ENCODE results near the gene GXYLT1. TPM values are rescaled to one million over a fixed set of nuclear protein-coding genes. Genes with fewer than 3 reads are reported as not detected.
A peak's percentile ranks its signal among the peaks of the same experiment; 100 is the strongest.

The GXYLT1 gene
- total and polyA plus RNA-seq, 2 experiments from 2014 or later = 6.9 to 15.6 TPM

- TF ChIP-seq, protein P1, sequence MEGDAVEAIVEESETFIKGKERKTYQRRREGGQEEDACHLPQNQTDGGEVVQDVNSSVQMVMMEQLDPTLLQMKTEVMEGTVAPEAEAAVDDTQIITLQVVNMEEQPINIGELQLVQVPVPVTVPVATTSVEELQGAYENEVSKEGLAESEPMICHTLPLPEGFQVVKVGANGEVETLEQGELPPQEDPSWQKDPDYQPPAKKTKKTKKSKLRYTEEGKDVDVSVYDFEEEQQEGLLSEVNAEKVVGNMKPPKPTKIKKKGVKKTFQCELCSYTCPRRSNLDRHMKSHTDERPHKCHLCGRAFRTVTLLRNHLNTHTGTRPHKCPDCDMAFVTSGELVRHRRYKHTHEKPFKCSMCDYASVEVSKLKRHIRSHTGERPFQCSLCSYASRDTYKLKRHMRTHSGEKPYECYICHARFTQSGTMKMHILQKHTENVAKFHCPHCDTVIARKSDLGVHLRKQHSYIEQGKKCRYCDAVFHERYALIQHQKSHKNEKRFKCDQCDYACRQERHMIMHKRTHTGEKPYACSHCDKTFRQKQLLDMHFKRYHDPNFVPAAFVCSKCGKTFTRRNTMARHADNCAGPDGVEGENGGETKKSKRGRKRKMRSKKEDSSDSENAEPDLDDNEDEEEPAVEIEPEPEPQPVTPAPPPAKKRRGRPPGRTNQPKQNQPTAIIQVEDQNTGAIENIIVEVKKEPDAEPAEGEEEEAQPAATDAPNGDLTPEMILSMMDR (IDR thresholded peaks at IDR 0.05; ENCODE audit: low read depth, low read length) = no peak
- H3K9me3 ChIP-seq (ENCODE audit: low read depth) = no peaks in the 10 kb centered on the region
- H3K27me3 ChIP-seq = no peaks in the 10 kb centered on the region
- H3K36me3 ChIP-seq = no peaks in the 10 kb centered on the region
- DNase-seq (ENCODE audit: low read depth in 1 of 2, low spot score in 1 of 2) = no peak
- H3K4me3 ChIP-seq = no peak overlapping the region
- H3K4me1 ChIP-seq (ENCODE audit: low read depth) = no peaks in the 10 kb centered on the region
- no peak overlapping the region for H3K27ac ChIP-seq
Observed at GRCh38 chr12:42186793-42187192, 42.1 kb upstream of the GXYLT1 start.

- H3K4me1 ChIP-seq (ENCODE audit: low read depth) = no peaks in the 10 kb centered on the region
- H3K27ac ChIP-seq = no peak overlapping the region
- no peaks in the 10 kb centered on the region for H3K27me3 ChIP-seq
- no peaks in the 10 kb centered on the region for H3K36me3 ChIP-seq
- TF ChIP-seq, protein P1 (IDR thresholded peaks at IDR 0.05; ENCODE audit: low read depth, low read length) = no peak
- DNase-seq (ENCODE audit: low read depth in 1 of 2, low spot score in 1 of 2) = no peak
- H3K9me3 ChIP-seq (ENCODE audit: low read depth) = no peaks in the 10 kb centered on the region
- no peak overlapping the region for H3K4me3 ChIP-seq
Observed at GRCh38 chr12:42182394-42182793, 37.7 kb upstream of the GXYLT1 start.

DNA sequence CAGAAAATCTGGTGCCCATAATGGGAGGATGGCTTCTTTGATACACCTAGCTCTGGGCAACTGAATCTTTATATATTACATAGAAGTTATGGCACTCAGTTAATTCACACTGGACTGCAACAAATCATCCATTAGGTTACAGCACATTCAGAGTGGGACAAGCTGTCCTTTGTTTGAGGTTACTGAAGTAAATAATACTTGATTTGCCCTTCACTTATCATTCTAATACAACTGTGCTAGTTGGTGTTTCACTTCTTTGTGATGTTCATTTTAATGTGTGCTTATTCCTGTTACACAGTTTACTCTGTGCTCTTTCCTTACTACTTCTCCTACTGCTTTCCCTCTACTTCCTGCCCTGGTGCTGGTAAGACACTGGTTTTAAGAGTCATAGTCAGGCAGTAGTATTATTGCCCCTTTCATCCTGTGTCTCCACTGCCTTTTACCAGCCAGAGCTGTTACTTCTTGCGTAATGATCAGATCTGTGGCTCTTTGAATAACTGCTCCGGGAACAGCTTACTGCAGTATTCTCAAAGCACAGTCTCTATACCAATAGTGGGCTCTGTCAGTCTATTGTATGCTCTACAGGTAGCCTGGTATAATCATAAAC is 36.4 kb upstream of the GXYLT1 start:
- peak in 1 of 2 donors; percentile 62 for DNase-seq (ENCODE audit: low read depth in 1 of 2, low spot score in 1 of 2)
- TF ChIP-seq, protein P1 (IDR thresholded peaks at IDR 0.05; ENCODE audit: low read depth, low read length) = no peak
- no peak overlapping the region for H3K27ac ChIP-seq
- no peak overlapping the region for H3K4me3 ChIP-seq
- no peaks in the 10 kb centered on the region for H3K9me3 ChIP-seq (ENCODE audit: low read depth)
- no peaks in the 10 kb centered on the region for H3K4me1 ChIP-seq (ENCODE audit: low read depth)
- H3K27me3 ChIP-seq = no peaks in the 10 kb centered on the region
- H3K36me3 ChIP-seq = no peaks in the 10 kb centered on the region

DNA sequence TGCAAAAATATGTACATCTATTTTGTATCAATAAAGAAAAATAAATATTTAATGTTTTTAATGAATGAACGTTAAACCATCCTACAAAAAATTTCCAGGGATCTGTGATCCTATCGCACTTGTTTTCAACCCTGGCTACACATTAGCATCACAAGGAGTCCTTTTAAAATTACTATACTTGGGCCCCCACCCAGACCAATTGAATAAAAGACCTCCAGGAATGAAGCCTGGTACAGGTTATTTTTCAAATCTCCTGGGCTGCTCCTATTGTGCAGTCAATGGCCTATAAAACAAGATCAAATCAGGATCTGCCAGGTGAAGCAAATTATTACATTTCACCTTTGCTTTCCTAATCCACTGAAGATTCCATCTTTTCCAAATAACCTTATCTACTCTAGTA is 33.4 kb upstream of the GXYLT1 start:
- Histone ChIP-seq H3K4me3 (no peak overlapping the region), H3K27me3 (no peaks in the 10 kb centered on the region), H3K27ac (no peak overlapping the region), H3K9me3 (ENCODE audit: low read depth) (no peaks in the 10 kb centered on the region), H3K36me3 (no peaks in the 10 kb centered on the region), H3K4me1 (ENCODE audit: low read depth) (no peaks in the 10 kb centered on the region)
- DNase-seq (ENCODE audit: low read depth in 1 of 2, low spot score in 1 of 2) = no peak
- TF ChIP-seq, protein P1 (IDR thresholded peaks at IDR 0.05; ENCODE audit: low read depth, low read length) = no peak

- TF ChIP-seq, protein P1 (IDR thresholded peaks at IDR 0.05; ENCODE audit: low read depth, low read length) = no peak
- Histone ChIP-seq H3K9me3 (ENCODE audit: low read depth) (no peaks in the 10 kb centered on the region), H3K27ac (no peak overlapping the region), H3K4me3 (no peak overlapping the region), H3K36me3 (no peaks in the 10 kb centered on the region), H3K4me1 (ENCODE audit: low read depth) (no peaks in the 10 kb centered on the region), H3K27me3 (no peaks in the 10 kb centered on the region)
- DNase-seq (ENCODE audit: low read depth in 1 of 2, low spot score in 1 of 2) = no peak
Observed at GRCh38 chr12:42174978-42175377, 30.3 kb upstream of the GXYLT1 start.

Measured in cardiac muscle cell (in vitro differentiated cells and primary cell).